Muscle layer of colon (tissue), 2 donors: ENCODE results near the gene TBX6.

Experiments used
- H3K27ac ChIP-seq: one replicate; pipeline ENCODE4 v1.7.0; 2013; ENCODE audit warnings: low read depth, mild to moderate bottlenecking, low read length, moderate library complexity
- H3K27me3 ChIP-seq, 2 donors: one replicate each; pipeline ENCODE4 v1.7.0; 2013; ENCODE audit warnings: low read length in 2 of 2, mild to moderate bottlenecking in 2 of 2; ENCODE audit not compliant: insufficient read depth in 2 of 2, control insufficient read depth in 1 of 2
- H3K36me3 ChIP-seq: one replicate; pipeline ENCODE4 v1.7.0; 2013; ENCODE audit warnings: mild to moderate bottlenecking, low read length; ENCODE audit not compliant: insufficient read depth
- H3K4me1 ChIP-seq: one replicate; pipeline ENCODE4 v1.7.0; 2013; ENCODE audit warnings: mild to moderate bottlenecking, low read length; ENCODE audit not compliant: insufficient read depth
- H3K4me3 ChIP-seq, 2 donors: one replicate each; pipeline ENCODE4 v1.7.0; 2013; ENCODE audit warnings: low read length in 2 of 2, low read depth in 1 of 2, mild to moderate bottlenecking in 1 of 2, moderate library complexity in 1 of 2
- H3K9ac ChIP-seq: one replicate; pipeline ENCODE4 v1.7.0; 2013; ENCODE audit warnings: low read length
- H3K9me3 ChIP-seq: one replicate; pipeline ENCODE4 v1.7.0; 2013; ENCODE audit warnings: mild to moderate bottlenecking, low read length
- donor health status: abdominal sarcoma.
- donor health status: Adenocarcinoma of cecum.

The TBX6 gene

GRCh38 chr16:30092373-30093010 lies 768 bp upstream of the TBX6 start:
- peak overlapping the region; percentile 49 to 73 for H3K4me3 ChIP-seq
- peaks cover 14% of the 10 kb centered on the region for H3K36me3 ChIP-seq
- H3K4me1 ChIP-seq: peaks cover 25% of the 10 kb centered on the region
- H3K27me3 ChIP-seq: no peaks in the 10 kb centered on the region
- peak overlapping the region; percentile 93 for H3K27ac ChIP-seq
- peak overlapping the region; percentile 5 for H3K9ac ChIP-seq
- no peaks in the 10 kb centered on the region for H3K9me3 ChIP-seq

GRCh38 chr16:30090610-30091331 lies 953 bp downstream of the TBX6 start:
- Histone ChIP-seq H3K27ac (peak overlapping the region; percentile 39), H3K9me3 (no peaks in the 10 kb centered on the region), H3K36me3 (peaks cover 14% of the 10 kb centered on the region), H3K27me3 (no peaks in the 10 kb centered on the region), H3K9ac (no peak overlapping the region), H3K4me1 (peaks cover 25% of the 10 kb centered on the region), H3K4me3 (peak overlapping the region in 1 of 2 donors; percentile 49)

DNA sequence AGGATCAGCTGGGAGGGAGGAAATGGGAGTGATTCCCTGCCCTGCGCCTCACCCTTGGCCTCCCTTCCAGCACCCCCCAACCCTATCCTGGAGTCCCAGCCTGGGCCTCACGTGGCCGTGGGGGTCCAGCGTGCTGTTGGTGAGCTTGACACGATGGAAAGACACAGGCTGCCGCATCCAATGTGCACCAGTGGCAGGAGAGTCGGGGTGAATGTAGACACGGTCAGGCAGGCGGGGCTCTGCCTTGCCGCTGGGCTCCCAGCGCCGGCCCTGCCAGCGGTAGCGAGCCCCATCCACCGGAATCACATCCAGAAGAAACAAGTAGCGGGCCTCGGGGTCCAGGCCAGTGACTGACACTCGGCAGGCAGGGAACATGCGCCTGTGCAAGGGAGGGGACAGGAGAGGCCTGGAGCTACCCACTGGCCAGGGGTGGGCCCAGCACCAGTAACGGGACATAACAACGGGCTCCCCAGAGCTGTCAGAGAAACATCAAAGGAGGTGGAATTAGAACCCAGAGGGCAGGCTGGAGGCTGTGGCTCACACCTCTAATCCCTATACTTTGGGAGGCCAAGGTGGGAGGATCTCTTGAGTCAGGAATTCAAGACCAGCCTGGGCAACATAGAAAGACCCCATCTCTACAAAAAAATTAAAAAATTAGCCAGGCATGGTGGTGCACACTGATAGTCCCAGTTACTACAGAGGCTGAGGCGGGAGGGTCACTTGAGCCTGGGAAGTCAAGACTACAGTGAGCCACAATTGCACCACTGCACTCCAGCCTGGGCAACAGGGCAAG lies 2.7 kb downstream of the TBX6 start:
- Histone ChIP-seq H3K36me3 (peaks cover 14% of the 10 kb centered on the region), H3K9me3 (no peaks in the 10 kb centered on the region), H3K4me1 (peaks cover 10% of the 10 kb centered on the region), H3K9ac (no peak overlapping the region), H3K27me3 (no peaks in the 10 kb centered on the region), H3K27ac (no peak overlapping the region), H3K4me3 (no peak overlapping the region)

DNA sequence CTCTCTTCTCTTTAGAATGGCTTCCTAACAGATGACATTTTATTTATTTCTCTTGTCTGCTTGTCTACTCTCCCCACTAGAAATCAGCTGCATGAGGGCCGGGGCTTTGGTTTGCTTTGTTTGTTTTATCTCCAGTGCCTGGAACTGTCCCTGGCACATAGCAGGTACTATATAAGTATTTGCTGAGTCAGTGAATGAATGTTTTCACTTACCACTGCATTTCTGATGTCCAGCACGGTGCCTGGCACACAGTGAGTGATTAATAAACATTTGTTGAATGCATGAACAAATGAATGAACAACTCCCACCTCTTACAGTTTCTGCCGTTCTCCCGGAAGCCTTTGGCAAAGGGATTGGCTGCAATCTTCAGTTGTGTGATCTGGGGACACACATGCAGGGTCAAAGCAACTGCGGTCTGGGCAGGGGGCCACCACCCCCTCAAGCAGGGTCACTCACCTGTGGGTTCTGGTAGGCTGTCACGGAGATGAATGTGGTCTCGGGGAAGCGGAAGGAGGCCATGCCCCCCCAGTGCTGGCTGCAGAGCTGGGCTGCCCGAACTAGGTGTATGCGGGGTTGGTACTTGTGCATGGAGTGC lies 3.4 kb downstream of the TBX6 start:
- Histone ChIP-seq H3K4me1 (peaks cover 9% of the 10 kb centered on the region), H3K27ac (no peak overlapping the region), H3K9me3 (no peaks in the 10 kb centered on the region), H3K9ac (no peak overlapping the region), H3K27me3 (no peaks in the 10 kb centered on the region), H3K36me3 (peaks cover 17% of the 10 kb centered on the region), H3K4me3 (no peak overlapping the region)

DNA sequence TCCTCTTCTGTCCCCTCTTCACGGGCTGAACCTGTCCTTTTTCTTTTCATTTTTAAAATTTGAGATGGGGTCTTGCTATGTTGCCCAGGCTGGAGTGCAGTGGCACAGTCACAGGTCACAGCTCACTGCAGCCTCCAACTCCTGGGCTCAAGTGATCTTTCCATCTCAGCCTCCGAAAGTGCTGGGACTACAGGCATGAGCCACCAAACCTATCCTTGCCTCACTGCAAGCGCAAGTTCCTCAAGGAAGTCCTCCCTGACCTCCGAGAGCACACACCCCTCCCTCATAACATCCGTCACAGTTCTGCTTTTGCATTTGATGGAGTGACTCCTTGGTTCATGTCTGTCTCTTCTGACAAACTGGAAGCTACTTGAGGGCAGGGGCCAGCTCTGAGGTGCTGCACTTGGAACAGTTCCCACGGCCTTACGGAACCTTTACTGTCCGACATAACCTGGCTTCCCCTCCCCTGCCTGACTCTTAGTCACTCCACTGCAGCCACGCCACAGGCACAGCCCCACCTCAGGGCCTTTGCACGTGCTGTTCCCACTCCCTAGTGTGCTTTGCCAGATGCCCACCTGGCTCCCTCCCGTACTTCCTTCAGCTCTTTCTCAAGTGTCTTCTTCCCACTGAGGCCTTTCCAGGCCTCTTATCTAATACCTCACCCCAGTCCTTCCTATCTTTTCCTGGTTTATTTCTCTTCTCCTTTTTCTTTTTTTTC lies 4.4 kb downstream of the TBX6 start:
- Histone ChIP-seq H3K4me3 (no peak overlapping the region), H3K9me3 (no peaks in the 10 kb centered on the region), H3K27me3 (no peaks in the 10 kb centered on the region), H3K36me3 (peaks cover 27% of the 10 kb centered on the region), H3K4me1 (peaks cover 3% of the 10 kb centered on the region), H3K9ac (no peak overlapping the region), H3K27ac (no peak overlapping the region)

DNA sequence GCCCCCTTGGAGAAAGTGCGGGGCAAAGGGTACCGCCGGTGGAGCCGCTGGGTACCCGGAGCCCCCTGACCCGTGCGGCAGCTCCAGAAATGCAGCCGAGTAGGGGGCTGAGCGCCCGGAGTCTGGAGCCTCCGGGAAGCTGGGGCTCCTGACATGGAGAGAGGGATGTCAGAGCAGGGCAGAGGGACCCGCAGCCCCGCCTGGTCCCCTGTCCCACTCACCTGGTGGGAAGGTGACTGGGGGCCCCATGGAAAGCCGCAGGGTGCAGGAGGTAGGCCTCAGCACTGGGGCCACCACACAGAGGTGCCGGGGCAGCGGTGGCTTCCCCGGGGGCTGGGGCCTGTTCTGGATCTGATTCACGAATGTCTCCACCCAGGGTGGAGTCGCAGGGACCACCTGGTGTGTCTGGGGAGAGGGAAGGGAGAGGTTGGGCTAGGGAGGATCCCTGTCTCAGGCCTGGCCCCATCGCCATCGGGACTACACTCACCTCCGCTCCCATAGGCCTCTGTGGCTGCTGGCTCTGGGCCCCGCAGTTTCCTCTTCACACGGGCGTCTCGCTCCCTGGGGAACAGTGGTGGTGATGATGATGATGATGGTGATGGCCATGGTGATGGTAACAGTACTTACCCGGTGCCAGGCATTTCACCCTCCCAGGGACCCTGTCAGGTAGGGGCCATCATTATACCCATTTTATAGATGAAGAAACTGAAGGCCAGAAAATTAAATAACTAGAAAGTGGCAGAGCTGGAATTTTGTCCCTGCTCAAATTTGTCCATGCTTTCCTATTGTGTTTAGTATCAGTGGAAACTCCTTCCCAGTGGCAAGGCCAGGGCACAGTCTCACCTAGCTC lies 5.2 kb downstream of the TBX6 start:
- Histone ChIP-seq H3K36me3 (peaks cover 33% of the 10 kb centered on the region), H3K27me3 (no peaks in the 10 kb centered on the region), H3K4me1 (no peaks in the 10 kb centered on the region), H3K9ac (no peak overlapping the region), H3K9me3 (no peaks in the 10 kb centered on the region), H3K4me3 (no peak overlapping the region), H3K27ac (no peak overlapping the region)

DNA sequence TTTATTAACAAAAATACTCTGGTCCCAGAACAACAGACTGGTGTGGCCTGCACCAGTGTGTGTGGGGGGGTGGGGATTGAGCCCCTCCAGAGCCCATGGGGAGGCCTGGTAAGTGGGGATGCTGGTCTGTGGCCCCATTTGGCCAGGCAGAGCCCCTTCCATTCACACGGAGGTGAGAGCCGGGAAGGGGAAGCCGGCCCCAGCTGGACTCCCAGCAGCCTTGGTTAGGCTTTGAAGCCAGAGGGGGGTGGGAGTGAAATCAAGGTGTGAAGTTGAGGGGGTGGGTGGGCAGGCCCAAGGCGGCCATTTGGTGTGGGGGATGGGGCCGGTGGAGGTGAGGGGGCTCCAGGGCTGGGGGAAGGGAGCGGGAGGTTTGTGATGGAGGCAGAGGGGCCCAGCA lies 5.9 kb downstream of the TBX6 start:
- H3K4me1 ChIP-seq: no peaks in the 10 kb centered on the region
- H3K9ac ChIP-seq: no peak overlapping the region
- H3K27me3 ChIP-seq: no peaks in the 10 kb centered on the region
- H3K4me3 ChIP-seq: no peak overlapping the region
- H3K27ac ChIP-seq: no peak overlapping the region
- no peaks in the 10 kb centered on the region for H3K9me3 ChIP-seq
- peaks cover 40% of the 10 kb centered on the region for H3K36me3 ChIP-seq

DNA sequence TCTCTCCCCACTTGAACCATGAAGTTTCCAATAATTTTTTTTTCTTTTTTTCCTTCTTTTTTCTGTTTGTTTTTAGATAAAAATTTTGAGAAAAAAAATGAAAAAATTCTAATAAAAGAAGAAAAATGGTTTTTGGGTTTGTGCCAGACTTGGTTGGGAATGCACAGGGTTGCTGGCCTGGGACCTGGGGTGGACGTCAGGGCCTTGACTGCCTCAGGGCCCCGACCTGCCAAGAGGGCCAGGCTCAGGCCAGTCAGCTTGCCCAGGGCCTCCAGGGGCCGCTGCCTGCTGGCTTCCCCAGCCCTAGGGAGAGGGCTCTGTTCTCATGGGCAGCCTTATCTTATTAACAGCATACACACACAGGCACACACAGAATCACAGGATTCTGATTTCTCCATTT lies 6.5 kb downstream of the TBX6 start:
- Histone ChIP-seq H3K9me3 (no peaks in the 10 kb centered on the region), H3K9ac (no peak overlapping the region), H3K4me3 (no peak overlapping the region), H3K27ac (no peak overlapping the region), H3K27me3 (no peaks in the 10 kb centered on the region), H3K36me3 (peaks cover 42% of the 10 kb centered on the region), H3K4me1 (no peaks in the 10 kb centered on the region)

GRCh38 chr16:30084816-30085159 lies 6.9 kb downstream of the TBX6 start:
- Histone ChIP-seq H3K4me3 (no peak overlapping the region), H3K27ac (peak overlapping the region; percentile 22), H3K27me3 (no peaks in the 10 kb centered on the region), H3K9ac (no peak overlapping the region), H3K4me1 (no peaks in the 10 kb centered on the region), H3K36me3 (peaks cover 42% of the 10 kb centered on the region), H3K9me3 (no peaks in the 10 kb centered on the region)

DNA sequence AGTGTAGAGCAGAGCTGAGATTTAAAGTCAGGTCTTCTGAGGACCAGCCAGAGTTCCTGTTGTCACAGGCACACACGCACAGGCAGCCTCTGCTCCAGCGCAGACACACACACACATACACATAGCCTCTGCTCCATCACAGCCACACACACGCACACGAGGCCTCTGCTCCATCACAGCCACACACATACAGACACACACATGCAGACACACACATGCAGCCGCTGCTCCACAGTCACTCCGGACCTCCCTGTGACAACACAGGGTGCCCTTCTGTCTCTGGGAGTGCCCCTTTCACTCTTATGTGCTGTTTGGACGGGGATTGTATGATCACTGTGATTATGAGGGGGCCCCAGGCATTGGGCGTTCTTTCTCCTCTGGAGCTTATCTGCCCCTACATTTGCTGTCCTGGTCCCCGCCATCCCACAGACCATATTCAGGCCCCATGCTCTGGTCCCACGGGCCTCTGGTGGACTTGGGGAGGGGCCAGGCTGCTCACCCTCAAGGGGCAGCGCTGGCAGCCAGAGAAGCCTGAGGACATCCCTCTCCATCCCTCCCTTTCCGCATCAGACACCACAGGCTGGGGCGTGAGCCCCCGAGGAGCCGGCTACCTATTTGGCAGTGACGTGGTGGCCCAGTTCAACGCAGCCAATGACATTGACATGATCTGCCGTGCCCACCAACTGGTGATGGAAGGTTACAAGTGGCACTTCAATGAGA lies 7.5 kb downstream of the TBX6 start:
- H3K27ac ChIP-seq: peak overlapping the region; percentile 22
- no peaks in the 10 kb centered on the region for H3K4me1 ChIP-seq
- H3K9ac ChIP-seq: no peak overlapping the region
- H3K9me3 ChIP-seq: no peaks in the 10 kb centered on the region
- H3K4me3 ChIP-seq: no peak overlapping the region
- peaks cover 47% of the 10 kb centered on the region for H3K36me3 ChIP-seq
- H3K27me3 ChIP-seq: no peaks in the 10 kb centered on the region
